CD4-positive, alpha-beta T cell treated with Interleukin-6 for 4 hours (primary cell): ENCODE results near the gene IL10RA.
"Not testable (repeated sequence)": the region's sequence is repeated elsewhere in the genome, so short reads cannot be mapped to it uniquely, and the experiment has no call there.

ENCODE experiments used
- DNase-seq: peaks from one replicate; pipeline ENCODE4 v3.0.0-alpha.2; 2020; ENCODE audit warnings: mixed read lengths

IL10RA gene

DNA sequence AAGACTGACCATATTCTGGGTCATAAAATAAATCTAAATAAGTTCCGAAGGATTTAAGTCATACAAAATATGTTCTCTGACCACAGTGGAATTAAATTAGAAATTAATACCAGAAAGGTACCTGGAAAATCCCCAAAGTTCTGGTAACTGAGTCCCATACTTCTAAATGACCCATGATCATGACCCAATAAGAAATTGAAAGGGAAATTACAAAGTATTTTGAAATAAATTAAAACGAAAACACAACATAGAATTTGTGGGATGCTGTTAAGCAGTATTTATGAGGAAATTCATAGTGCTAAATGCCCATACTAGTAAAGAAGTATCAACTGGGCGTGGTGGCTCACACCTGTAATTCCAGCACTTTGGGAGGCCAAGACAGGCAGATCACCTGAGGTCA is 23.4 kb upstream of the IL10RA start:
- no peak for DNase-seq

GRCh38 chr11:117966908-117967307 is 19.3 kb upstream of the IL10RA start:
- DNase-seq: no peak

DNA sequence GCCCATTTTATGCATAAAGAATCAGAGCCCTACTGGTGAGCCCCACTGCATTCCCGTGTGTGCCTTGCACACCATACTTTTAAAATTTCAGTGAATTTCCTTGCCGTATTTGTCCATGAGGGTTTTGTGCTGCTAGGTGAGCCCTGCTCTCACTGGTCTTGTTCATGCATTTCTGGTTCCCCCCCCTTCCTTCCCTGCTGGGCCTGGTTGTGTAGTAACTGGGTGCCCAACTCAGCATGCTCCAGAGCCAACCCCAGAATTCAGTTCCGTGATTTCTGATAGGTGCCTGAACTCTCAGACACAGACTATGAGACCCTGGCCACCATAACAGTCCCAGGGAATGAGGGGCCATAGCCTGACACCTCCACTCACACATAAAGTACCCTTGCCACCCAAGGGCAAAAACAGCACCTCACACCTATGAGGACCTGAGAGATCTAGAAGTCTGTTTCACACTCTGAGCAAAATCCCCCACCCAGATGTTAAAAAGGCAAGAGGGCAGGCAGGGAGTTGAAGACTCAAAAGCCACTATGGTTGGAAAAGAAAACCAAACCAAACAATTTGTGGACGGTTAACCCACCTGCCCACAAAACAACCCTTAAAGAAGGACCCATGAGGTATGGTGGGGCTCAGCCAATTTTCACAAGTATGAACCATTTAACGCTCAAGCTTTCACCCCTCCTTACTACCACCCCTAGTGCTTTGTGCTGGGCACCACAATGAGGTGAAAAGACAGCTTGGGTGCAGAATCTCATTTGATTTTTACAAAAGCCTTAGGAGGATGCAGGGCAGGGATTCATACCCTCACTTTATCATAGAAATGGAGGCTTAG is 16.8 kb upstream of the IL10RA start:
- no peak for DNase-seq

- peak; percentile 49 for DNase-seq
These were observed 15.7 kb upstream of the IL10RA start for GRCh38 chr11:117970400-117971024.

DNA sequence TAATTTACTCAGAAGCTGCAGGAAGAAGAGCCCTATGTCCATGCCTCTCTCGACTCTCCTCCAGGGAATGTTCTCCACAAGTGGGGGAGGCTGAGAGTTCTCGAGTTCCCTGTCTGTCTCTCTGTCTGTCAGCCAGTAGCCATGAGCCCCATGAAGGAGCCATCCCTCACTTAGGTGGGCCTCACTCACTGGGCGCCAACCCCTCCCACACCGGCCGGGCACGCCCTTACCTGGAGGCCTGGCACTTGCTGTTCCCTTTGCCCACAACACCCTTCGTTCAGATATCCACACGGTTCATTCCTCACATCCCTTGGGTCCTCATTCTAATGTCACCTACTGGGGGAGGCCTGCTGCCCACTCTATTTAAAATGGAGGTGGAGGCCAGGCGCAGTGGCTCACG is 14.2 kb upstream of the IL10RA start:
- no peak for DNase-seq

GRCh38 chr11:117972629-117973502 is 13.3 kb upstream of the IL10RA start:
- no peak for DNase-seq

- no peak for DNase-seq
These were observed 12.7 kb upstream of the IL10RA start for GRCh38 chr11:117973503-117973860.

DNA sequence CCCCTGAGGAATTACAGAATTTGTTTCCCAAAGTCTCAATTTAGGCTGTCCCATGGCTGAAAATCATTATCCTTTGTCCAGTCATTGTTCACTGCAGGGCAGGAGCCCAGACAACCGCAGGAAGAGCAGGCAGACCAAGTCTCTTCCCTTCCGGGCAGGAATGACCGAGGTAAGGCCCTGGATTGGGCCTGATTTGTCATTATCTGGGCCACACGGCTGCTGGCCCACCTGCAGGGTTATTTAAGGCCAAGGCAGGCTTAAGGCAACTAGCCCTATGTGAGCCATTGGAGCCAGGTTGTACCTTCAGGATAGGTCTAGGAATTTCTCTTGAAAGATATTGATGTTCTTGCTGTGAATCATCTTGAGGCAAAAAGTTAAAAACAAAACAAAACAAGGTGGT is 9.7 kb upstream of the IL10RA start:
- DNase-seq: no peak

- no peak for DNase-seq
These were observed 9.2 kb upstream of the IL10RA start for GRCh38 chr11:117977029-117977428.

DNA sequence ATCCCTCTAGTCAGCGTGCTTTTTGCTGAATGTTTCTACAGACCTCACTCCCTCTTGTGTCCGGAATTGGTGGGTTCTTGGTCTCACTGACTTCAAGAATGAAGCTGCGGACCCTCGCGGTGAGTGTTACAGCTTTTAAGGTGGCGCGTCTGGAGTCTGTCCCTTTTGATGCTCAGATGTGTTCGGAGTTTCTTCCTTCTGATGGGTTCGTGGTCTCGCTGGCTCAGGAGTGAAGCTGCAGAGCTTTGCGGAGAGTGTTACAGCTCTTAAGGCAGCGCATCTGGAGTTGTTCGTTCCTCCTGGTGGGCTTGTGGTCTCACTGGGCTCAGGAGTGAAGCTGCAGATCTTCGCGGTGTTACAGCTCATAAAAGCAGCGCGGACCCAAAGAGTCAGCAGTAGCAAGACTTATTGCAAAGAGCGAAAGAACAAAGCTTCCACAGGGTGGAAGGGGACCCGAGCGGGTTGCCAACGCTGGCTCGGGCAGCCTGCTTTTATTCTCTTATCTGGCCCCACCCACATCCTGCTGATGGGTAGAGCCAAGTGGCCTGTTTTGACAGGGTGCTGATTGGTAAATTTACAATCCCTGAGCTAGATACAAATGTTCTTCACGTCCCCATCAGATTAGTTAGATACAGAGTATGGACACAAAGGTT is 8.5 kb upstream of the IL10RA start:
- DNase-seq: peak; percentile 34

GRCh38 chr11:117978291-117978910 is 7.8 kb upstream of the IL10RA start:
- not testable (repeated sequence) for DNase-seq

DNA sequence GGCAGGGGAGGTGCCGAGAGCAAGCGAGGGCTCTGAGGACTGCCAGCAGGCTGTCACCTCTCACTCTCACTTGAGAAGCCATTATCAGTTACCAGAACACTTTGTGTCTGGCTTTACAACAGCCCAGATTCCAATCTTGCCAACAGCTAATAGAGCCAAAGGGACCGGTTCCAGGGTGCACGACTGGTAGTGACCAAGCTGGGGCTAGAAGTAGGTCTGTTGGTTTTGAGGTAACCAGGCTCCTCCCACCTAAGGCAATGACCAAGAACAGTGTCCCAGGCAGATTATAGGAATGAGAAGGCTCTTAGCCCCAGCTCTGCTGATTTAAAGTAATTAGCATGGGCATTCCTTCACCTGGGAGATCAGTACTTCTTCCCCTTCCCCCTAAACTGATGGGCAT is 7.2 kb upstream of the IL10RA start:
- DNase-seq: no peak

DNA sequence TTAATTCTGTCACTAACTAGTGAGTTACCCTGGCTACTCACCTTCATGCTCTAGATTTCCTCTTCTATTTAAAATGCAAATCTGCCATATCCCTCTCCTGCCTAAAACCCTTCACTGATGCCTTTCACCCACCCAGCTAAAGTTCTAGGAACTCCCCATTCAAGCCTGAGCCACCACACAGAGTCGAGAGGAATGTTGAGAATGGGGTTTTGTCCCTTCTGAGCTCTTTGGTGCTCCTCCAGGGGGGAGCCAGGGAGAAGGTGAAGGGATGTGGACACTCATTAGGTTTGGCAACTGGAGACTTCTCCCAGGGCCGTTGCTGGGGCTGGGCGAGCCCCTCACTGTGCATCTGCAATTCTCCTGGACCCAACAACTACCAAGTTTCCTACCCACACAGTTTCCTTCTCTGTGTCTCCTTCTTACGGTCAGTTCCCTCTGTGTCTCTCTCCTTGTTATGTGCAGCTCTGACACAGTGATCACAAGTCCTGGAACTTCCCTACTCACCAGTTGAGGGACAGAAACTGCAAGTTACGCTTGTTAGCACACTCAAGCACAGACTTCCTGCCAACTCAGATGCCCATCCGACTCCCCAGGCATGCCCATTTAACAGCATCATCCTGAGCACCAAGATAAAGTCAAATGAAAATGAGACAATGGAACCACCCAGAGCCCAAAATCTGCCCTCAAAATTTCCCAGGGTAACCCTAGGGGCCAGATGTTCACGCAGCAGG is 6.5 kb upstream of the IL10RA start:
- peak; percentile 36 for DNase-seq

DNA sequence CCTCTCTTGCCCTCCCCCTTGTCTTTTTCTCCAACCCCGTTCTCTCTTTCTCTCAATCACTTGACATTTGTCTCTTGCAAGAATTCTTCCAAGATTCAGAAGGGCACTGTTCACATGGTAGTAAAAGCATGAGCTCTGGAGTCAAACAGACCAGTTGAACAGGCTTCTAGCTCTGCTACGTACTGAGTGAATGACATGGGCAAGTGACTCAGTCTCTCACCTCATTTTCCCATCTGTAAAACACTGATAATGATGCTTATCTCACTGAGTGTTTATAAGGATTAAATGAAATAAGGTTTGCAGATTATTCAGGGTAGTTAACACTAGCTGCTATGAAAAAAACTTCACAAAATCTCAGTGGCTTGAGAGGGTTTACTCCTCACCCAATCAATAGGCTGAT is 5.9 kb upstream of the IL10RA start:
- no peak for DNase-seq

GRCh38 chr11:117980720-117981119 is 5.5 kb upstream of the IL10RA start:
- DNase-seq: no peak

DNA sequence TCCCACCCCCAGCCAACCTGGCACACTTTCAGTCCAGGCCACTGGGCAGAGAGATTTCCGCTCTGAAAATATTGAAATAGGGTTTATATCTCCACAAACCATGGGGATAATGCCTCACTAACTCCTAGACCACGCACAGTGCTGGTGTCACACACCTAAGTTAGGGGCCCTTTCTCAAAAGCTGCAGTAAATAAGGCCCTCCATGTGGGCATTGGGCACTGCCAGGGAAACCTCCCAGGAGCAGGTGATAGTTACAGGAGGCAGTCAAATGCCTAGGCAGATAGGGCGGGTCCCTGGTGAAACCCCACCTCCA is 3.1 kb upstream of the IL10RA start:
- no peak for DNase-seq

- no peak for DNase-seq
These were observed 1.7 kb upstream of the IL10RA start for GRCh38 chr11:117984476-117984875.

DNA sequence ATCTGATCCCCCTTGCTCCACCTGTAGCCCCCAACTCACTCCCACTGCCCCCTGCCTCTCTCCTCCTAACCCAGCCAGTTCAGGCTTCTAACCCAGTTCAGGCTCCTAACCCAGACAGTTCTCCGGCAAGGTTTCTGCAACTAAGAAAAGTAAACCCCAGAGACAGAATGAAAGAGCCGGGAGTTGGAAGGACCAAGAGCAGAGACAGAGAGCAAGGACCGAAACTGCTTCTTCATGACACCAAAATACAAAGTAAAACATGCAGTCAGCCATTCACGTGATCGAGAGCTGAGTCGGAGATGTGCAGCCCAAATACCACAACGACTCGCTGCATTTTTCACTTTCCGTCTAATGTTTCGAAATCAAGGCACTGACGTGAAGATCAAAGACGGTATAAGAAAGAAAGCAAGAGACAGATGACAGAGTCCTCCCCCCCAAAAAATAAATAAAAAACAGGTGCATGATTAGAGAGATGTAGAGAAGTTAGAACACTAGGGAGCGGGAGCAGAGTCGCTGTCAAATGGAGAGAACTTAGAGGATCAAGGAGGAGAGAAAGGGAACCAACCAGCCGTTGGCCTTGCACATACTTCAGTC is 884 bp downstream of the IL10RA start:
- DNase-seq: peak; percentile 75

DNA sequence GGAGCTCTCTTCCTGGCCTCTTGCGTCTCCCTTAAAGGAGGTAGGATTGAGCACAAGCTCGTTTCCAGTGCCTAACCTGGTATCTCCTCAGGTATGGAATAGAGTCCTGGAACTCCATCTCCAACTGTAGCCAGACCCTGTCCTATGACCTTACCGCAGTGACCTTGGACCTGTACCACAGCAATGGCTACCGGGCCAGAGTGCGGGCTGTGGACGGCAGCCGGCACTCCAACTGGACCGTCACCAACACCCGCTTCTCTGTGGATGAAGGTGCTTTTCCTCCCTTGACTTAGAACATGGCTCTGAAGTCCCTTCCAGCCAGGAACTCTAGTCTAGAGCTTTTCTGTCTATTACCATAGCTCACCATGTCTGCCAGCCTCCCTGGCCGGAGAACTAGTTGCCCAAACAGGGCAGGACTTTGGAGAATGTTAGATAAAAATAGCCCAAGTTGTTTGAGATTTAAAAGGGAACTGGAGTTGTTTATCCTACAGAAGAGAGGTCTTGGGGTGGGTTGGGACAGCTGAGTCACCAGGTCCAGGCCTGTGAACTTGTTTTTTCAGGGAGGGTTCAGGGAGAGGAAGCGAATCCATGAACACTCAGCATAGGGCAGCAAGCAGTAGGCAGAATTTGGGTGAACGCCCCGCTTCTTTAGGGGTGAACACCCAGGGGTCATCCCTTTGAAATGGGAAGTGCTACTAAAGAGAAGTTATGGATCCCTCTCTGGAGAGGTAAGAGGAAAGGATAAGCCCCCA is 3.3 kb downstream of the IL10RA start:
- DNase-seq: no peak

- DNase-seq: no peak
These were observed 5.9 kb downstream of the IL10RA start for GRCh38 chr11:117992136-117992535.

GRCh38 chr11:117992620-117993019 is 6.4 kb downstream of the IL10RA start:
- DNase-seq: no peak
